Endodermal cell (in vitro differentiated cells): Measurements from ENCODE around the gene ASTN1. TPM values are rescaled to one million over a fixed set of nuclear protein-coding genes. Genes with fewer than 3 reads are reported as not detected.

Experiments used
- DNase-seq: peaks from one replicate; pipeline ENCODE4 v3.0.0-alpha.2; 2017
- H3K27ac ChIP-seq: 2 replicates; pipeline ENCODE4 v1.5.1; 2013; ENCODE audit warnings: mild to moderate bottlenecking, low read depth, low read length, moderate library complexity
- H3K27me3 ChIP-seq: 2 replicates; pipeline ENCODE4 v1.6.1; 2013; ENCODE audit warnings: mild to moderate bottlenecking, low read length, moderate library complexity; ENCODE audit not compliant: insufficient read depth, control insufficient read depth, poor library complexity, severe bottlenecking
- H3K36me3 ChIP-seq: 2 replicates; pipeline ENCODE4 v1.7.0; 2013; ENCODE audit warnings: mild to moderate bottlenecking, low read length, moderate library complexity; ENCODE audit not compliant: control insufficient read depth, insufficient read depth
- H3K4me1 ChIP-seq: one replicate; pipeline ENCODE4 v1.7.0; 2013; ENCODE audit warnings: low read length; ENCODE audit not compliant: control insufficient read depth, insufficient read depth
- H3K4me3 ChIP-seq: 2 replicates; pipeline ENCODE4 v1.5.1; 2013; ENCODE audit warnings: mild to moderate bottlenecking, low read length, moderate library complexity
- H3K9ac ChIP-seq: 2 replicates; pipeline ENCODE4 v1.6.1; 2013; ENCODE audit warnings: mild to moderate bottlenecking, low read length, moderate library complexity; ENCODE audit not compliant: poor library complexity, severe bottlenecking; ENCODE audit errors: extremely low read depth
- H3K9me3 ChIP-seq: 2 replicates; pipeline ENCODE4 v1.6.1; 2013; ENCODE audit warnings: mild to moderate bottlenecking, low read length, moderate library complexity; ENCODE audit not compliant: control insufficient read depth
- H3K27ac Mint-ChIP-seq: 2 replicates; pipeline ENCODE4 v1.8.0; 2020; ENCODE audit warnings: mixed read lengths
- H3K27me3 Mint-ChIP-seq: 2 replicates; pipeline ENCODE4 v1.8.0; 2021; ENCODE audit warnings: mild to moderate bottlenecking, mixed read lengths; ENCODE audit not compliant: insufficient read depth
- H3K36me3 Mint-ChIP-seq: 2 replicates; pipeline ENCODE4 v1.8.0; 2020; ENCODE audit warnings: low read depth, mixed read lengths
- H3K4me1 Mint-ChIP-seq: 2 replicates; pipeline ENCODE4 v1.8.0; 2020; ENCODE audit warnings: mixed read lengths
- H3K4me3 Mint-ChIP-seq: 2 replicates; pipeline ENCODE4 v1.8.0; 2020; ENCODE audit warnings: mild to moderate bottlenecking, moderate library complexity, mixed read lengths
- H3K9me3 Mint-ChIP-seq: 2 replicates; pipeline ENCODE4 v1.8.0; 2020; ENCODE audit warnings: mild to moderate bottlenecking, mixed read lengths
- WGBS, 2 experiments: methylation state at CpG; one replicate each; pipeline versions ENCODE4 v1.1.5 to v1.1.7; 2013; ENCODE audit warnings: missing lambda C conversion rate in 2 of 2, mixed read lengths in 1 of 2; ENCODE audit not compliant: insufficient coverage in 1 of 2, insufficient read length in 1 of 2; 5-methylcytosine and 5-hydroxymethylcytosine counted together
- total RNA-seq, 2 donors: library from RNA; stranded (reverse); fragmentation: NEBNext Ultra II Directional in 1 of 2; extraction: Animal tissue kit (Norgen Biotek cat#: 25700) in 1 of 2; gene quantifications; 2 replicates in 1 of 2; 3 replicates in 1 of 2; pipeline ENCODE4 v1.2.1, GENCODE V29; 2021
- TF ChIP-seq, protein P1 (sequence below): fragments of 200-600 bp; sonication (generic); conservative IDR thresholded peaks from 2 replicates; pipeline ENCODE4 v1.5.0; 2021; ENCODE audit warnings: antibody characterized with exemption, mild to moderate bottlenecking

The ASTN1 gene
- total RNA-seq, 2 donors from 2014 or later = 0.31 to 0.70 TPM

DNA sequence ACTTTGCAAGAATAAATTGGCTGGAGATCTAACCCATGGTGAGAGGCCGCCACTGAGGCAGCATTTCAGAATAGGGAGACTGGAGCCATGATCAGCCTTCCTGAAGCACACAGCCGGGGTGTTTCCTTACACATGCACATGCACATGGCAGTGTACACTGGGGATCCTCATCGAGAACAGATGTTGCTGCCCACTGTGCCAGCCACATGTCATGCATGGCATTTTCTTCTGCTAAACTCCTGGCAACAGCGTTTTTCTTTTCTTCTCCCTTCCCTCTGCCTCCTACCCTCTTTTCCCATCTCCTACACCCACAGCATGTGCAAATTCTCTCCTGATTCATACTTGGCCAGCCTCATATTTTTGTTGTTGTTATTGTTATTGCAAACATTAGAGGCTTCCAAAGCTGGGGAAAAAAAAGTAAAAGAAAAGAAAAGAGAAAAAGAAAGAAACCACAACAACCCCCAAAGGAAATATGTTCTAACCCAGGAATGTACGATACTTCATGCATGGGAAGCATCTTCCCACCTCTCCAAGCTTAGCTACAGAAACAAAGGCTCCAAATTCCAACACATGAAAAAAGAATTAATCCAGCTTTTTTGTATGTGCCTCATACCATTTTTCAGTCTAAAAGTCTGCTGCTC, 344.0 kb downstream of the ASTN1 start:
- no peaks in the 10 kb centered on the region for H3K36me3 ChIP-seq
- H3K4me1 ChIP-seq = no peaks in the 10 kb centered on the region
- no peaks in the 10 kb centered on the region for H3K27me3 ChIP-seq
- Mint-ChIP-seq H3K27ac (no peak overlapping the region), H3K9me3 (no peaks in the 10 kb centered on the region), H3K4me3 (no peak overlapping the region), H3K4me1 (peaks cover 6% of the 10 kb centered on the region), H3K27me3 (no peaks in the 10 kb centered on the region), H3K36me3 (no peaks in the 10 kb centered on the region)
- H3K4me3 ChIP-seq = no peak overlapping the region
- no peaks in the 10 kb centered on the region for H3K9me3 ChIP-seq
- no peak overlapping the region for H3K9ac ChIP-seq
- WGBS, 2 experiments = 90 to 97% methylated on average over 3 to 5 of the region's 5 CpGs
- TF ChIP-seq, protein P1, sequence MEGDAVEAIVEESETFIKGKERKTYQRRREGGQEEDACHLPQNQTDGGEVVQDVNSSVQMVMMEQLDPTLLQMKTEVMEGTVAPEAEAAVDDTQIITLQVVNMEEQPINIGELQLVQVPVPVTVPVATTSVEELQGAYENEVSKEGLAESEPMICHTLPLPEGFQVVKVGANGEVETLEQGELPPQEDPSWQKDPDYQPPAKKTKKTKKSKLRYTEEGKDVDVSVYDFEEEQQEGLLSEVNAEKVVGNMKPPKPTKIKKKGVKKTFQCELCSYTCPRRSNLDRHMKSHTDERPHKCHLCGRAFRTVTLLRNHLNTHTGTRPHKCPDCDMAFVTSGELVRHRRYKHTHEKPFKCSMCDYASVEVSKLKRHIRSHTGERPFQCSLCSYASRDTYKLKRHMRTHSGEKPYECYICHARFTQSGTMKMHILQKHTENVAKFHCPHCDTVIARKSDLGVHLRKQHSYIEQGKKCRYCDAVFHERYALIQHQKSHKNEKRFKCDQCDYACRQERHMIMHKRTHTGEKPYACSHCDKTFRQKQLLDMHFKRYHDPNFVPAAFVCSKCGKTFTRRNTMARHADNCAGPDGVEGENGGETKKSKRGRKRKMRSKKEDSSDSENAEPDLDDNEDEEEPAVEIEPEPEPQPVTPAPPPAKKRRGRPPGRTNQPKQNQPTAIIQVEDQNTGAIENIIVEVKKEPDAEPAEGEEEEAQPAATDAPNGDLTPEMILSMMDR = no peak
- no peak for DNase-seq
- no peak overlapping the region for H3K27ac ChIP-seq

DNA sequence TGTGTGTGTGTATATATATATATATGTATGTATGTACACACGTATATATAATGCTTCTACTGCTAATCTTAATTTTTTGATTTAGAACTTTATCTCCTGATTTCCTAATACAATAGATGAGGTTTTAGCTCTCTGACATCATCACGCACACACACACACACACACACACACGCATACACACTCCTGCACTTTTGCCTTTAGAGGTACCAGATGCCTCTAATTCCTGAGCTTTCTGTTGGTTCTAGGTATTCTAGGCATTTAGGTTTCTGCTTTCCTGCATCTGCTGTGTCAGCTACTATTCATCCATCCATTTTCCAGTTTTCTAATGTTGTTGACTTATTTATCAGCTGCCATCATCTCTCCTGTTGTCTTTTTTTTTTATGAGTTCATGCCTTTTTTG, 348.3 kb downstream of the ASTN1 start:
- H3K4me3 ChIP-seq = no peak overlapping the region
- TF ChIP-seq, protein P1 = no peak
- peaks cover 13% of the 10 kb centered on the region for H3K4me1 Mint-ChIP-seq
- no peaks in the 10 kb centered on the region for H3K27me3 ChIP-seq
- H3K36me3 ChIP-seq = no peaks in the 10 kb centered on the region
- no peak overlapping the region for H3K27ac ChIP-seq
- no peak overlapping the region for H3K9ac ChIP-seq
- H3K27ac Mint-ChIP-seq = no peak overlapping the region
- DNase-seq = peak; percentile 32
- H3K27me3 Mint-ChIP-seq = no peaks in the 10 kb centered on the region
- no peaks in the 10 kb centered on the region for H3K4me1 ChIP-seq
- peaks cover 2% of the 10 kb centered on the region for H3K9me3 Mint-ChIP-seq
- H3K36me3 Mint-ChIP-seq = no peaks in the 10 kb centered on the region
- 89 to 100% methylated on average over 2 of the region's 3 CpGs for WGBS, 2 experiments
- H3K4me3 Mint-ChIP-seq = no peak overlapping the region
- no peaks in the 10 kb centered on the region for H3K9me3 ChIP-seq

DNA sequence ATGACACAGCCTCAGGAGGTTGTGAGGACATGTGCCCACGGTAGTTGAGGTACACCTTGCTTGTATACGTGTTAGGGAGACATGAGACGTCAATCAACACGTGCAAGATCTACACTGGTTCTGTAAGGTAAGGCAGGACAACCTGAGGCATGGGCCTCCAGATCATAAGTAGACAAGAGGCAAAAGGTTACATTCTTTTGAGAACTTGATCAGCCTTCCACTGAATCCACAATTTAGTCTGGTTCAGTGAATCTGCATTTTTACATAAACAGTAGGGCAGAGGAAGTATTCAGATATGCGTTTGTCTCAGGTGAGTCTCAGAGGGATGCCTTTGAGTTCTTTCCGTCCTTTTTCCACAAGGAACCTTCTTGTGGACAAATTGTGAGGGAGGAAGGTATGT, 348.9 kb downstream of the ASTN1 start:
- TF ChIP-seq, protein P1 = no peak
- Mint-ChIP-seq H3K27ac (no peak overlapping the region), H3K27me3 (no peaks in the 10 kb centered on the region), H3K9me3 (peaks cover 2% of the 10 kb centered on the region), H3K36me3 (no peaks in the 10 kb centered on the region), H3K4me3 (no peak overlapping the region), H3K4me1 (peaks cover 13% of the 10 kb centered on the region)
- H3K4me3 ChIP-seq = no peak overlapping the region
- peak; percentile 39 for DNase-seq
- H3K9me3 ChIP-seq = no peaks in the 10 kb centered on the region
- H3K27ac ChIP-seq = no peak overlapping the region
- H3K27me3 ChIP-seq = no peaks in the 10 kb centered on the region
- H3K4me1 ChIP-seq = no peaks in the 10 kb centered on the region
- H3K9ac ChIP-seq = no peak overlapping the region
- no peaks in the 10 kb centered on the region for H3K36me3 ChIP-seq
- 82 to 91% methylated on average over 6 of the region's 6 CpGs for WGBS, 2 experiments
